CD14-positive monocyte (primary cell): ENCODE results near the gene TMEM240. TPM values are rescaled to one million over a fixed set of nuclear protein-coding genes. Genes with fewer than 3 reads are reported as not detected.

Experiments used
- DNase-seq, 3 donors: peaks; one replicate each; pipeline ENCODE4 v3.0.0-alpha.2; 2011 to 2022
- H2AFZ ChIP-seq: 2 replicates; pipeline ENCODE4 v1.6.0; 2012; ENCODE audit warnings: mild to moderate bottlenecking, low read depth, low read length, inconsistent platforms; ENCODE audit not compliant: insufficient read depth, poor library complexity, severe bottlenecking
- H3K27ac ChIP-seq, 2 donors: 1 replicate in 1 of 2; 2 replicates in 1 of 2; pipeline ENCODE4 v1.5.1; 2012 to 2013; ENCODE audit warnings: low read length in 2 of 2, control low read depth in 1 of 2, inconsistent platforms in 1 of 2, low read depth in 1 of 2, mild to moderate bottlenecking in 1 of 2
- H3K27me3 ChIP-seq, 2 donors: one replicate each; pipeline versions ENCODE4 v1.6.0 to v1.6.1; 2011 to 2013; ENCODE audit warnings: low read length in 2 of 2; ENCODE audit not compliant: control insufficient read depth in 2 of 2, insufficient read depth in 2 of 2
- H3K36me3 ChIP-seq, 2 donors: replicated peaks in 1 of 2; 1 replicate in 1 of 2; 2 replicates in 1 of 2; pipeline versions ENCODE4 v1.5.1 to v1.6.1; 2012 to 2013; ENCODE audit warnings: low read length in 2 of 2, control low read depth in 1 of 2, inconsistent platforms in 1 of 2, mild to moderate bottlenecking in 1 of 2; ENCODE audit not compliant: insufficient read depth in 2 of 2, control insufficient read depth in 1 of 2
- H3K4me1 ChIP-seq, 2 donors: 1 replicate in 1 of 2; 2 replicates in 1 of 2; pipeline versions ENCODE4 v1.5.1 to v1.6.1; 2012 to 2013; ENCODE audit warnings: low read length in 2 of 2, control low read depth in 1 of 2, inconsistent platforms in 1 of 2, mild to moderate bottlenecking in 1 of 2, moderate library complexity in 1 of 2; ENCODE audit not compliant: insufficient read depth in 2 of 2, control insufficient read depth in 1 of 2
- H3K4me2 ChIP-seq: replicated peaks from 2 replicates; pipeline ENCODE3; 2012; ENCODE audit warnings: low read length, moderate library complexity, mild to moderate bottlenecking; ENCODE audit not compliant: poor library complexity, severe bottlenecking; ENCODE audit errors: extremely low read depth
- H3K4me3 ChIP-seq, 3 experiments: fragments of 200-600 bp in 1 of 3; sonication (generic) in 1 of 3; replicated peaks in 1 of 3; 1 replicate in 2 of 3; 2 replicates in 1 of 3; pipeline ENCODE4 v1.5.1; 2011 to 2013; ENCODE audit warnings: low read length in 3 of 3, mild to moderate bottlenecking in 3 of 3, control low read depth in 2 of 3, low read depth in 2 of 3, inconsistent platforms in 1 of 3, moderate library complexity in 1 of 3
- H3K79me2 ChIP-seq: 2 replicates; pipeline ENCODE4 v1.6.0; 2012; ENCODE audit warnings: mild to moderate bottlenecking, control low read depth, inconsistent platforms, low read length, moderate library complexity; ENCODE audit not compliant: insufficient read depth
- H3K9ac ChIP-seq: 2 replicates; pipeline ENCODE4 v1.6.0; 2017; ENCODE audit warnings: low read length, mild to moderate bottlenecking; ENCODE audit not compliant: insufficient read depth, poor library complexity, severe bottlenecking
- H3K9me3 ChIP-seq, 2 donors: replicated peaks in 1 of 2; 1 replicate in 1 of 2; 2 replicates in 1 of 2; pipeline versions ENCODE4 v1.5.1 to v1.6.1; 2012 to 2013; ENCODE audit warnings: low read length in 2 of 2, control low read depth in 1 of 2; ENCODE audit not compliant: control insufficient read depth in 1 of 2, insufficient read depth in 1 of 2
- H4K20me1 ChIP-seq: 2 replicates; pipeline ENCODE4 v1.6.0; 2012; ENCODE audit warnings: mild to moderate bottlenecking, low read length, control low read depth, moderate library complexity; ENCODE audit not compliant: insufficient read depth
- H3K27ac Mint-ChIP-seq, 7 donors: one replicate each; pipeline ENCODE4 v1.8.0; 2020; ENCODE audit warnings: mild to moderate bottlenecking in 7 of 7, mixed read lengths in 7 of 7, moderate library complexity in 6 of 7, inconsistent platforms in 2 of 7
- H3K27me3 Mint-ChIP-seq, 3 donors: one replicate each; pipeline ENCODE4 v1.8.0; 2021 to 2022; ENCODE audit warnings: low read depth in 3 of 3, mild to moderate bottlenecking in 3 of 3, mixed read lengths in 3 of 3, moderate library complexity in 3 of 3, inconsistent platforms in 1 of 3
- H3K36me3 Mint-ChIP-seq, 2 donors: one replicate each; pipeline ENCODE4 v1.8.0; 2020; ENCODE audit warnings: mixed read lengths in 2 of 2, inconsistent platforms in 1 of 2, mild to moderate bottlenecking in 1 of 2
- H3K4me1 Mint-ChIP-seq: one replicate; pipeline ENCODE4 v1.8.0; 2020; ENCODE audit warnings: mild to moderate bottlenecking, mixed read lengths
- H3K4me3 Mint-ChIP-seq, 2 donors: one replicate each; pipeline ENCODE4 v1.8.0; 2020; ENCODE audit warnings: mild to moderate bottlenecking in 2 of 2, mixed read lengths in 2 of 2, moderate library complexity in 1 of 2
- H3K9me3 Mint-ChIP-seq, 7 donors: one replicate each; pipeline ENCODE4 v1.8.0; 2020 to 2022; ENCODE audit warnings: mixed read lengths in 7 of 7, mild to moderate bottlenecking in 6 of 7, moderate library complexity in 6 of 7, inconsistent platforms in 2 of 7
- WGBS: methylation state at CpG from one replicate; pipeline ENCODE4 v1.1.5; 2013; ENCODE audit warnings: missing lambda C conversion rate; ENCODE audit not compliant: insufficient coverage; 5-methylcytosine and 5-hydroxymethylcytosine counted together
- intact Hi-C, 2 donors: fragments of 100-400 bp; cut with micrococcal nuclease; formaldehyde crosslinking; loops; one replicate each; pipeline versions ENCODE4 v1.15.0 to v1.15.1; 2023
- polyA plus RNA-seq, 3 donors: library from polyadenylated mRNA; depleted of rRNA in 1 of 3; unstranded in 2 of 3; stranded (reverse) in 1 of 3; fragments of 300-500 nt in 2 of 3; fragments of >200 nt in 1 of 3; fragmentation: Illumina TruSeq in 2 of 3; gene quantifications; 1 replicate in 2 of 3; 2 replicates in 1 of 3; pipeline ENCODE4 v1.2.3, GENCODE V29; 2012 to 2021
- TF ChIP-seq, protein P1 (sequence below): fragments of 200-600 bp; IDR thresholded peaks from one replicate; pipeline ENCODE4 v1.8.0; 2022; ENCODE audit warnings: antibody characterized with exemption, mild to moderate bottlenecking

The TMEM240 gene
- polyA plus RNA-seq, 3 donors, result not detected

GRCh38 chr1:1567152-1567875, 26.9 kb upstream of the TMEM240 start:
- intact Hi-C loops, result no loop called here
- H3K36me3 Mint-ChIP-seq, result peaks cover 50 to 76% of the 10 kb centered on the region in 2 donors
- no peaks in the 10 kb centered on the region for H3K9me3 Mint-ChIP-seq
- peaks cover 18% of the 10 kb centered on the region for H3K4me1 Mint-ChIP-seq
- Histone ChIP-seq H3K79me2 (peaks cover 99% of the 10 kb centered on the region), H2AFZ (no peak overlapping the region), H4K20me1 (peaks cover 97% of the 10 kb centered on the region), H3K9ac (no peak overlapping the region), H3K36me3 (peaks cover 51 to 76% of the 10 kb centered on the region in 2 donors), H3K4me3 (no peak overlapping the region), H3K4me1 (no peaks in the 10 kb centered on the region), H3K27me3 (no peaks in the 10 kb centered on the region), H3K9me3 (no peaks in the 10 kb centered on the region), H3K4me2 (no peak overlapping the region), H3K27ac (peak overlapping the region in 1 of 2 donors; percentile 36)
- H3K27me3 Mint-ChIP-seq, result peaks cover 0 to 3% (median 1%) of the 10 kb centered on the region in 3 donors
- DNase-seq, result no peak
- H3K27ac Mint-ChIP-seq, result peak overlapping the region in 2 of 7 donors; percentile 33 to 74
- WGBS, result 95% methylated on average over 13 of the region's 31 CpGs
- H3K4me3 Mint-ChIP-seq, result no peak overlapping the region
- TF ChIP-seq, protein P1, sequence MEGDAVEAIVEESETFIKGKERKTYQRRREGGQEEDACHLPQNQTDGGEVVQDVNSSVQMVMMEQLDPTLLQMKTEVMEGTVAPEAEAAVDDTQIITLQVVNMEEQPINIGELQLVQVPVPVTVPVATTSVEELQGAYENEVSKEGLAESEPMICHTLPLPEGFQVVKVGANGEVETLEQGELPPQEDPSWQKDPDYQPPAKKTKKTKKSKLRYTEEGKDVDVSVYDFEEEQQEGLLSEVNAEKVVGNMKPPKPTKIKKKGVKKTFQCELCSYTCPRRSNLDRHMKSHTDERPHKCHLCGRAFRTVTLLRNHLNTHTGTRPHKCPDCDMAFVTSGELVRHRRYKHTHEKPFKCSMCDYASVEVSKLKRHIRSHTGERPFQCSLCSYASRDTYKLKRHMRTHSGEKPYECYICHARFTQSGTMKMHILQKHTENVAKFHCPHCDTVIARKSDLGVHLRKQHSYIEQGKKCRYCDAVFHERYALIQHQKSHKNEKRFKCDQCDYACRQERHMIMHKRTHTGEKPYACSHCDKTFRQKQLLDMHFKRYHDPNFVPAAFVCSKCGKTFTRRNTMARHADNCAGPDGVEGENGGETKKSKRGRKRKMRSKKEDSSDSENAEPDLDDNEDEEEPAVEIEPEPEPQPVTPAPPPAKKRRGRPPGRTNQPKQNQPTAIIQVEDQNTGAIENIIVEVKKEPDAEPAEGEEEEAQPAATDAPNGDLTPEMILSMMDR, result no peak

DNA sequence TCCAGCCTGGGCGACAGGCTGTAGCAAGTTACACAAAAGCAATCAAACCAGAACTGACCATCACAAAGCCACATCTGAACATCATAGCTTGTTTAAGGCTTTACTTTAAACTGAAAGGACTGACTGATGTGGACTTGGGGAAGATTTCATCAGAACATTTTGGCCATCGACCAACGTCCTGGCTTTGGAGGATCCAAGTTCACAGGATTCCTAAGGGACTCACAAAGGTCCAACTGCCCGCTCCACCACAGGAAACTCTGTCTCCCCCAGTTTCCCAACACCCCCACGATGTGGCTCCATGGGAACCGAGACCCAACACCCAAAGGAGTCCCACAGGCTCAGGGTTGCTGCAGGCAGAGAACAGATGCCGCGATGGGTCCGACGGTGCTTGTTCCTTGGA, 24.9 kb upstream of the TMEM240 start:
- Histone ChIP-seq H3K4me2 (no peak overlapping the region), H3K4me1 (no peaks in the 10 kb centered on the region), H3K9ac (no peak overlapping the region), H3K79me2 (peaks cover 86% of the 10 kb centered on the region), H3K27ac (no peak overlapping the region), H2AFZ (no peak overlapping the region), H3K4me3 (no peak overlapping the region), H4K20me1 (peaks cover 98% of the 10 kb centered on the region), H3K27me3 (no peaks in the 10 kb centered on the region), H3K36me3 (peaks cover 62 to 90% of the 10 kb centered on the region in 2 donors), H3K9me3 (no peaks in the 10 kb centered on the region)
- Mint-ChIP-seq H3K27ac (peak overlapping the region in 3 of 7 donors; percentile 21 to 75 (median 37)), H3K36me3 (peaks cover 58 to 80% of the 10 kb centered on the region in 2 donors), H3K9me3 (no peaks in the 10 kb centered on the region), H3K4me1 (peaks cover 12% of the 10 kb centered on the region), H3K4me3 (no peak overlapping the region), H3K27me3 (peaks cover 0 to 4% (median 1%) of the 10 kb centered on the region in 3 donors)
- TF ChIP-seq, protein P1, result no peak
- DNase-seq, result no peak
- 91% methylated on average over 9 of the region's 10 CpGs for WGBS
- intact Hi-C loops, result no loop called here
